ENCODE results near the gene WDFY2. TPM values are rescaled to one million over a fixed set of nuclear protein-coding genes. Genes with fewer than 3 reads are reported as not detected.

The WDFY2 gene
- total RNA-seq, 6 donors from 2014 or later: 13.4 to 34.0 (median 18.8) TPM

GRCh38 chr13:51805313-51805712 lies 221.1 kb downstream of the WDFY2 start:
- H3K27ac ChIP-seq: peak overlapping the region; percentile 97 to 100 (median 100)
- H3K4me1 ChIP-seq: peaks cover 32 to 43% (median 38%) of the 10 kb centered on the region in 4 donors
- no peak for TF ChIP-seq POLR2AphosphoS5 (IDR thresholded peaks at IDR 0.05)
- TF ChIP-seq POLR2A (IDR thresholded peaks at IDR 0.05): no peak
- no peak for TF ChIP-seq CTCF (IDR thresholded peaks at IDR 0.05)
- TF ChIP-seq EP300 (IDR thresholded peaks at IDR 0.05): no peak
- no peaks in the 10 kb centered on the region for H3K36me3 ChIP-seq
- H3K9me3 ChIP-seq: no peaks in the 10 kb centered on the region
- DNase-seq (no peak), ATAC-seq (ENCODE audit: low FRiP score in 2 of 2) (no peak)
- 89% methylated on average over 4 of the region's 4 CpGs for WGBS, 2 donors
- no peaks in the 10 kb centered on the region for H3K27me3 ChIP-seq
- H3K4me3 ChIP-seq: peak overlapping the region in 1 of 4 donors; percentile 78

- Histone ChIP-seq H3K36me3 (no peaks in the 10 kb centered on the region), H3K4me1 (peaks cover 29 to 39% (median 32%) of the 10 kb centered on the region in 4 donors), H3K27ac (peak overlapping the region in 2 of 4 donors; percentile 97 to 100), H3K9me3 (no peaks in the 10 kb centered on the region), H3K4me3 (no peak overlapping the region), H3K27me3 (no peaks in the 10 kb centered on the region)
- 100% methylated on average over 2 of the region's 2 CpGs for WGBS, 2 donors
- no peak for ATAC-seq (ENCODE audit: low FRiP score in 2 of 2)
- no peak for DNase-seq
- no peak for TF ChIP-seq POLR2AphosphoS5 (IDR thresholded peaks at IDR 0.05)
- TF ChIP-seq POLR2A (IDR thresholded peaks at IDR 0.05): no peak
- no peak for TF ChIP-seq EP300 (IDR thresholded peaks at IDR 0.05)
- TF ChIP-seq CTCF (IDR thresholded peaks at IDR 0.05): no peak
These were observed 221.7 kb downstream of the WDFY2 start for GRCh38 chr13:51805925-51806324.

GRCh38 chr13:51806566-51806965 lies 222.3 kb downstream of the WDFY2 start:
- Histone ChIP-seq H3K4me3 (no peak overlapping the region), H3K9me3 (no peaks in the 10 kb centered on the region), H3K27me3 (no peaks in the 10 kb centered on the region), H3K36me3 (no peaks in the 10 kb centered on the region), H3K27ac (no peak overlapping the region), H3K4me1 (peaks cover 24 to 33% (median 27%) of the 10 kb centered on the region in 4 donors)
- WGBS, 2 donors: 50 to 68% methylated on average over 2 of the region's 2 CpGs
- ATAC-seq (ENCODE audit: low FRiP score in 2 of 2) (no peak), DNase-seq (no peak)
- TF ChIP-seq EP300 (IDR thresholded peaks at IDR 0.05) (no peak), CTCF (IDR thresholded peaks at IDR 0.05) (no peak), POLR2A (IDR thresholded peaks at IDR 0.05) (no peak), POLR2AphosphoS5 (IDR thresholded peaks at IDR 0.05) (no peak)

- TF ChIP-seq POLR2AphosphoS5 (IDR thresholded peaks at IDR 0.05) (no peak), POLR2A (IDR thresholded peaks at IDR 0.05) (no peak), EP300 (IDR thresholded peaks at IDR 0.05) (no peak), CTCF (IDR thresholded peaks at IDR 0.05) (no peak)
- DNase-seq: no peak
- no peak for ATAC-seq (ENCODE audit: low FRiP score in 2 of 2)
- H3K4me1 ChIP-seq: peaks cover 20 to 28% (median 23%) of the 10 kb centered on the region in 4 donors
- no peaks in the 10 kb centered on the region for H3K9me3 ChIP-seq
- no peak overlapping the region for H3K4me3 ChIP-seq
- WGBS, 2 donors: 72 to 86% methylated on average over 5 of the region's 5 CpGs
- no peak overlapping the region for H3K27ac ChIP-seq
- H3K36me3 ChIP-seq: no peaks in the 10 kb centered on the region
- no peaks in the 10 kb centered on the region for H3K27me3 ChIP-seq
These were observed 222.8 kb downstream of the WDFY2 start for GRCh38 chr13:51807041-51807440.

GRCh38 chr13:51808811-51809210 lies 224.5 kb downstream of the WDFY2 start:
- TF ChIP-seq POLR2A (IDR thresholded peaks at IDR 0.05) (no peak), EP300 (IDR thresholded peaks at IDR 0.05) (no peak), CTCF (IDR thresholded peaks at IDR 0.05) (no peak), POLR2AphosphoS5 (IDR thresholded peaks at IDR 0.05) (no peak)
- Histone ChIP-seq H3K4me3 (no peak overlapping the region), H3K9me3 (no peaks in the 10 kb centered on the region), H3K4me1 (peaks cover 8 to 14% (median 9%) of the 10 kb centered on the region in 4 donors), H3K27ac (no peak overlapping the region), H3K36me3 (no peaks in the 10 kb centered on the region), H3K27me3 (no peaks in the 10 kb centered on the region)
- DNase-seq: no peak
- ATAC-seq (ENCODE audit: low FRiP score in 2 of 2): no peak

Data from upper lobe of left lung (tissue), 6 donors.